Endothelial cell of umbilical vein (primary cell): Measurements from ENCODE around the gene MUC3A.
"Not testable (repeated sequence)": the region's sequence is repeated elsewhere in the genome, so short reads cannot be mapped to it uniquely, and the experiment has no call there.

ENCODE experiments used
- EZH2 ChIP-seq: IDR thresholded peaks from 2 replicates; pipeline ENCODE4 v1.6.1; 2012; ENCODE audit warnings: borderline replicate concordance, low read depth, mild to moderate bottlenecking, moderate library complexity, low read length, inconsistent platforms; ENCODE audit not compliant: severe bottlenecking
- FOS ChIP-seq: IDR thresholded peaks from 2 replicates; pipeline ENCODE4 v1.6.1; 2011; ENCODE audit warnings: mild to moderate bottlenecking, low read length, moderate library complexity, borderline replicate concordance; ENCODE audit not compliant: insufficient read depth
- JUN ChIP-seq: IDR thresholded peaks from 2 replicates; pipeline ENCODE4 v1.6.1; 2011; ENCODE audit warnings: borderline replicate concordance, low read depth; ENCODE audit not compliant: insufficient read length, insufficient read depth
- MYC ChIP-seq: IDR thresholded peaks from one replicate; pipeline ENCODE4 v1.6.1; 2011; ENCODE audit warnings: mild to moderate bottlenecking, low read depth, low read length
- POLR2A ChIP-seq: IDR thresholded peaks from 2 replicates; pipeline ENCODE4 v1.6.1; 2012; ENCODE audit warnings: low read depth, mild to moderate bottlenecking, control low read depth, low read length
- POLR2AphosphoS5 ChIP-seq: IDR thresholded peaks from 2 replicates; pipeline ENCODE4 v1.6.1; 2012; ENCODE audit warnings: low read depth, mild to moderate bottlenecking, control low read depth, low read length, moderate library complexity; ENCODE audit not compliant: insufficient read depth
- TF ChIP-seq, protein P1 (sequence below), 2 donors: IDR thresholded peaks; 1 replicate in 1 of 2; 2 replicates in 1 of 2; pipeline ENCODE4 v1.5.1; 2011; ENCODE audit warnings: low read length in 2 of 2, mild to moderate bottlenecking in 2 of 2, moderate library complexity in 2 of 2, control low read depth in 1 of 2, inconsistent platforms in 1 of 2, low read depth in 1 of 2; ENCODE audit not compliant: insufficient read depth in 1 of 2; ENCODE audit errors: extremely low read depth in 1 of 2

DNA sequence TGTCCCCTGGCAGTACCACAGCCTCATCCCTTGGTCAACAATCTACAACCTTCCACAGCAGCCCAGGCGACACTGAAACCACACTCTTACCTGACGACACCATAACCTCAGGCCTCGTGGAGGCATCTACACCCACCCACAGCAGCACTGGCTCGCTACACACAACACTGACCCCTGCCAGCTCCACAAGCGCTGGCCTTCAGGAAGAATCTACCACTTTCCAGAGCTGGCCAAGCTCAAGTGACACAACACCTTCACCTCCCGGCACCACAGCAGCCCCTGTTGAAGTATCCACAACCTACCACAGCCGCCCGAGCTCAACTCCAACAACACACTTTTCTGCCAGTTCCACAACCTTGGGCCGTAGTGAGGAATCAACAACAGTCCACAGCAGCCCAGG lies 50.0 kb downstream of the MUC3A start:
- TF ChIP-seq, protein P1, sequence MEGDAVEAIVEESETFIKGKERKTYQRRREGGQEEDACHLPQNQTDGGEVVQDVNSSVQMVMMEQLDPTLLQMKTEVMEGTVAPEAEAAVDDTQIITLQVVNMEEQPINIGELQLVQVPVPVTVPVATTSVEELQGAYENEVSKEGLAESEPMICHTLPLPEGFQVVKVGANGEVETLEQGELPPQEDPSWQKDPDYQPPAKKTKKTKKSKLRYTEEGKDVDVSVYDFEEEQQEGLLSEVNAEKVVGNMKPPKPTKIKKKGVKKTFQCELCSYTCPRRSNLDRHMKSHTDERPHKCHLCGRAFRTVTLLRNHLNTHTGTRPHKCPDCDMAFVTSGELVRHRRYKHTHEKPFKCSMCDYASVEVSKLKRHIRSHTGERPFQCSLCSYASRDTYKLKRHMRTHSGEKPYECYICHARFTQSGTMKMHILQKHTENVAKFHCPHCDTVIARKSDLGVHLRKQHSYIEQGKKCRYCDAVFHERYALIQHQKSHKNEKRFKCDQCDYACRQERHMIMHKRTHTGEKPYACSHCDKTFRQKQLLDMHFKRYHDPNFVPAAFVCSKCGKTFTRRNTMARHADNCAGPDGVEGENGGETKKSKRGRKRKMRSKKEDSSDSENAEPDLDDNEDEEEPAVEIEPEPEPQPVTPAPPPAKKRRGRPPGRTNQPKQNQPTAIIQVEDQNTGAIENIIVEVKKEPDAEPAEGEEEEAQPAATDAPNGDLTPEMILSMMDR (IDR thresholded peaks at IDR 0.05; ENCODE audit: extremely low read depth in 1 of 2, insufficient read depth in 1 of 2, low read depth in 1 of 2, low read length in 2 of 2), result not testable (repeated sequence)
- not testable (repeated sequence) for TF ChIP-seq EZH2, POLR2AphosphoS5, POLR2A, FOS, JUN, MYC
